Activated CD4-positive, alpha-beta T cell treated with anti-CD3 and anti-CD28 coated beads for 4 hours (primary cell): ENCODE measurements around the gene GPR132.
"Not testable (repeated sequence)": the region's sequence is repeated elsewhere in the genome, so short reads cannot be mapped to it uniquely, and the experiment has no call there.

ENCODE experiments used
- DNase-seq, 2 donors: peaks; one replicate each; pipeline ENCODE4 v3.0.0-alpha.2; 2020

The GPR132 gene

GRCh38 chr14:105065280-105066228 is at the start of gene GPR132:
GPR132 (minus strand) TSS chr14:105065430; CDS start chr14:105055420, 10,010 bp downstream.
- DNase-seq = peak; percentile 87 to 89

- not testable (repeated sequence) for DNase-seq
Observed at GRCh38 chr14:105109243-105109642, 44.0 kb upstream of the GPR132 start.

DNA sequence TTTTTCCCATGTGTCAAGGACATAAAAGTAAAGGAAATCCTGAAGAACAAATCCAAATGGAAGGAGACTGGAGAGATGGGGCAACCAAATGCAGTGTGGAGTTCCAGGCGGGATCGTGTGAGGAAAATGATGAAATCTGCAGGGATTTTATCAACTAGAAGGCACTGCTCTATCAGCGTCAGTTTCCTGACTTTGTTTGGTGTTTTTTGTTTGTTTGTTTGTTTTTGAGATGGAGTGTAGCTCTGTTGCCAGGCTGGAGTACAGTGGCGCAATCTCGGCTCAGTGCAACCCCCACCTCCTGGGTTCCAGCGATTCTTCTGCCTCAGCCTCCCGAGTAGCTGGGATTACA is 43.3 kb upstream of the GPR132 start:
- no peak for DNase-seq

- no peak for DNase-seq
Observed at GRCh38 chr14:105107781-105108515, 42.7 kb upstream of the GPR132 start.

- no peak for DNase-seq
Observed at GRCh38 chr14:105107351-105107750, 42.1 kb upstream of the GPR132 start.

GRCh38 chr14:105105158-105105557 is 39.9 kb upstream of the GPR132 start:
- no peak for DNase-seq

DNA sequence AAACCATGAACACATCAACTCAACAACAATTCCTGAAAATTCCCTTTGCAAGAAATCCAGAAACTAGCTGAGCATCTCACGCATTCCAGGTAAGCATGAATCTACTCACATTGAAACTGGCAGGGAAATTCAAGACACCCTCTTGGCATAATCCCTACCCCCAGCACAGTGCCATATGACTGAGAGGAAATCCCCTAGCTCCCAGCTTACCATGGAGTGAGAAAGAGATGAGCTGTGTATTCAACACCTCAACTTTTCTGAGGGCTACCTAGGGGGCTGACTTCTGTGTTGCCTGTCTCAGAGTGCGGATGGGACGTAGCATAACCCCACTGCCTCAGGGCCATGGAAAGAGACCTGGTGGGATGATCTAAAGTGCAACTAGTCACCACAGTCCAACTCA is 37.7 kb upstream of the GPR132 start:
- DNase-seq = no peak

- no peak for DNase-seq
Observed at GRCh38 chr14:105102361-105102870, 37.2 kb upstream of the GPR132 start.

DNA sequence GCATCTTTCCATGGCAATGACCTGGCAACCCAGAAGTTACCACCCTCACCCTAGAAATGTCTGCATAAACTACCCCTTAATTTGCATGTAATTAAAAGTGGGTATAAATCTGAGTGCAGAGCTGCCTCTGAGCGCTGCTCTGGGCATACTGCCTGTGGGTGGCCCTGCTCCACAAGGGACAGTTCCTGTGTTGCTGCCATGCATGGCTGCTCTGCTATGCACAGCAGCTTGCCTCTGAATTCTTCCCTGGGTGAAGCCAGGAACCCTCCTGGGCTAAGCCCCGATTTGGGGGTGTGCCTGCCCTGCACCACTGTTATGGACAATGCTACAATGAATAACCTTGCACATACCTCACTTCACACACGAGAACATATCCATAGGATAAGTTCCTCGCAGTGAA is 35.7 kb upstream of the GPR132 start:
- no peak for DNase-seq

- DNase-seq = no peak
Observed at GRCh38 chr14:105099778-105100177, 34.5 kb upstream of the GPR132 start.

GRCh38 chr14:105098316-105098715 is 33.1 kb upstream of the GPR132 start:
- DNase-seq = no peak

DNA sequence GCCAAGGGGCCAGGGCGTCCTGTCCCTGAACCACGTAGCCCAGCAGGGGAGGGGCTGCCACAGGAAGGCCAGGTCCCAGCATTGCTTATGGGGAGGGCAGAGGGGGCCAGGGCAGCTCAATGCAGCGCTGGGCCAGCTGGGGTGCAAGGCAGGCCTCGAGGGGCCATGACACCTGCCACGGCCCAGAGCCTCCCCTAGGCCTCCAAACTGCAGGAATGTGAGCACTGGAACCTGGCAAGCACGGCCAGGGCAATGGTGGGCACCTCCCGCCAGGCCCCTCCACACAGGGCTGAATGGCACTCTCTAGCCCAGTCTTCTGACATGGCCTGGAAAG is 32.5 kb upstream of the GPR132 start:
- no peak for DNase-seq

DNA sequence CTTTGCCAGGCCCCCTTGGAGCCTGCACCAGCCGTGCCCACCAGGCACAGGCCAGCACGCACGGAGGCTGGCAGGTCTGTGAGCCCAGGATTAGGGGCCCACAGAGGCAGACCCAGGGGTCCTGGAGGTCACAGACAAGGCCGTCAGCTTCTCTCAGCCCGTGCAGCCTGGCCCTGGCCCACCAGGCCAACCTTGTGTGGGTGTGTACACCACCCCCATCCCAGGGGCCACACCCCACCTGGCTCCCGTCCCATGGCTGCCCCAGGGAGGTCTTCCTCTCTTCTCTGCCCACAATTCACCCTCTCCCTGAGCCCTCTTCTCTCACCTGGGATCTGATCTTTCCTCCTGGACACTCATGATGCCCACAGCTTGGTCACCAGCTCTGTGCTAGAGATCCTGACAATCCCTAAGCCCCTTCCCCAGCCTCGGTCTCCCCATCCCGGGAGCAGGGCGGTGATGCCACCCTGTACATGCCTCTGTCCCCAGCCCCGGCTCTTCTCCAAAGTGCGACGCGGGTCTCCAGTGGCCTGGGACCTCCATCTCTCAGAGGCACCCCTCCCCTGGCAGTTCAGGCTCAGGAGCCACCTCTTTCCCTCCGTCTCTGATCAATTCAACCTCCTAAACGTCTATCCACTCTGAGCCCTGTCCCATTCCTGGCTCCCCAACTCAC is 31.1 kb upstream of the GPR132 start:
- DNase-seq = no peak

- DNase-seq = no peak
Observed at GRCh38 chr14:105095236-105095805, 30.1 kb upstream of the GPR132 start.

DNA sequence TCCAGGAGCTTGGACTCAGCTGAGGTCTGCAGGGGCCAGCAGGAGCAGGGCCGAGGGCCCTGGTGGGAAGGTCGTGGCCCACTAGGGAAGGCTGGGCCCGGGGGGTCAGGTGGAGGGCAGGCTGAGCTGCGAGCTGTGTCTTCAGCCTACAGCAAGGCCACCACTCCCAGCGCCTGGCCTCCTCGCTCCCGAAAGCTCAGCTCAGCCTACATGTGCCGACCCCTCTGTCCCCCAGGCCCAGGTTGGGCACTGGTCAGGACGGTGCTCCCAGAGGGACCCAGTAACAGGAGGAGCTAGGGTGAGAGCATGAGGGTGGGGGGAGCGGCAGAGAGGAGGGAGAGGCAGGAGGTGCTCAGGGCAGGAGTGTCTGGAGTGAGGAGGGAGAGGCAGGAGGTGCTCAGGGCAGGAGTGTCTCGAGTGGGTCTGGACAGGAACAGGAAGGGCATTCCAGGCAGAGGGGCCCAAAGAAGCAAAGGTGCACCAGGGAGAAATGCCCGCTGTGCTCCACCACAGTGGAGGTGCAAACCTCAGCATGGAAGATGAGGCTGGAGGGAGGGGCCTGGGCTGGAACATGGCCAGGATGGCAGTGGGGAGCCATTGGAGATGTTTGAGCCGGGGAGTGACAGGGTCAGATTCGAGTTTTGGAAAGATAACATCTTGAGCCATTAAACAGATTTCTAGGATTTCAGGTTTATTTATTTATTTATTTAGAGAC is 29.1 kb upstream of the GPR132 start:
- DNase-seq = no peak

DNA sequence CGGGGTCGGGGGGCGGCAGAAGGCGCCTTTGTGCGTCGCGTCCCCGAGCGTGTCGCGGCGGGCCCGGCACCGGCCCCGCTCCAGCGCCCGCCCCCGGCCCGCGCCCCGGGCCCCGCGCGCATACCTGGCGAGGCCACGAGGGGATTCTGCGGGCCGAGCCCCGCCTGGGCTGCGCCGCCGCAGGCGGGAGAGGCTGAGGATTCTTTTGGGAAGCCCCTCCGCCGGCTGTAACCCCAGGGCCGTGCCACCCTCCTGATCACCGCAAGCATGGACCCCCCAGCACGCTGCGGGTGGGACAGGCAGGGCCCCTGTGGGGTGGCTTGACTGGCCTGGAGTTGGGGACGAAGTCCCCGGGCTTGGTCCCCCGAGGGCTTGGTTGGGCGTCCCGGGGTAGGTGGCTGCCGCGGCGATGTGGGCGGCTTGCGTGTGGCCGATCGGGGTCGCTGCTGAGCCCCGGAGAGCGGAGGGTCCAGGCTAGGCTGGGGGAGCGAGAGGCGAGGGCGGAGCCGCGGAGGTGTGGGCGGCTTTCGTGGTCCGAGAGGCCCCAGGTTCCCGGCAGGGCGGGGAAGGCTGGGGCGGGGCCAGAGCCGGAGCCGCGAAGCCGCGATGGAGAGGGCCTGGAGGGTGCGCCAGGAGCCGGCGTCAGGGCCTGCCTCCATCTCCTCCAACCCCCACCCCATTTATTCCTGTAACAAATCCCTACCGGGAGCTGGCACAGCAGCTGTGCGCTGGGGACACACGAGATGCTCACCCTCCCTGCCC is 28.4 kb upstream of the GPR132 start:
- peak; percentile 66 to 73 for DNase-seq

DNA sequence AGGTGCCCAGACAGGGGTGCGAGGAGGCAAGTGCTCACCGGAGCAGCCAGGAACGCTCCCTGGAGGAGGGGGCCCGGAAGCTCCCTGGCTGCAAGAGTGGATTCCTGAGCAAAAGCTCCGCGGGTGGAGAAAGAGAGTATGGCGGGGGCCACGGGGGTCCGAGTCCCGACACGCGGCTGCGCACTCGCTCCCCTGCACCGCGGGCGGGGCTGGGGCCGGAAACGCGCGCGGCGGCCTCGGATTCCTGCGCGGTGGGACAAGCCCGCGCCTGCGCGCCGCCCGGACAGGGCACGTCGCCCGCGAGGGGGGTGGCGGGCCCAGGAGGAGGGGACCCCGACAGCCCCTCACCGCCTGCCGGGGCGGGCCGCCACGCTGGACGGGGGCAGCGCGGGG is 27.8 kb upstream of the GPR132 start:
- peak; percentile 55 to 65 for DNase-seq

DNA sequence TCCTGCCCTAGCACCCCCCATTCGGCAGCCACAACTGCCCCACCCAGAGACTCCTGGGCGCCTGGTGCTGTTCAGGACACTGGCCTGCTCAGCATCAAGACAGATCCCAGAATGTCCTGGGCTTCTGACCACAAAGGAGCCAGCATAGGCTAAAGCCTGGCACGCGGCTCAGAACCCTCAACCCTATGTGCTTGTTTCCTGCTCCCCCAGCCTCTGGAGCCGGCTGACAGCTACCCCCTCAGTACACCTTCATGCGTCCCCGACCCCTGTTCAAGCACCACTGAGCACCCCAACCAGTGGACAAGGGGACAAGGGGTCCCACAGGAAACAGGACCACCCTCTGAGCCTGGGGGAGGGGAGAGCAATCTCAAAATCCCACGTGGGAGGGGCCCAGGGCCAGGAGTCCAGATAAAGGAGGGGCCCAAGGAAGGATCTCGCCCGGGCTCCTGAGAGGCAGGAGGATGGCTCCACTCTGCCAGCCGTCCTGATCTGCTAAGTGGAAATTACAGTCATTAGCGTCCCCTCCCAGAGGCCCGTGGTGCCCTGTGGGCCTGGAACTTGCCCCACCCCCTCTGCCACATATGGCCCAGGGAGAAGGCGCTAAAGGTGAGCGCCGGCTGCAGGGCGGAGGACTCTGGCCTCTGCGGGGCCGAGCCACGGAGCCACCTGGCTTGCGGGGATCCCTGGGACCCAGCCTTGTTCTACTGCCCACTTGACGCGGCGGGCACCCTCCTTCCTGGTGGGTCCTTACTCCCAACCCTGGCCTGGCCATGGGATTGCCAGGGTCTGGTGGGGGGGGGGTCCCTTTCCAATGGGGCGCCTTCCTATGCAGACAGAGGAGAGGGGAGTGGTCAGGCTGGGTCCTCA is 27.2 kb upstream of the GPR132 start:
- no peak for DNase-seq

GRCh38 chr14:105091517-105092170 is 26.4 kb upstream of the GPR132 start:
- no peak for DNase-seq

GRCh38 chr14:105091054-105091516 is 25.9 kb upstream of the GPR132 start:
- DNase-seq = no peak
